ENCODE measurements around the gene SAMD10. TPM values are rescaled to one million over a fixed set of nuclear protein-coding genes. Genes with fewer than 3 reads are reported as not detected.

SAMD10 gene
- 3.1 TPM for total RNA-seq (ENCODE audit: unreplicated experiment)
- long read RNA-seq = 0 reads

DNA sequence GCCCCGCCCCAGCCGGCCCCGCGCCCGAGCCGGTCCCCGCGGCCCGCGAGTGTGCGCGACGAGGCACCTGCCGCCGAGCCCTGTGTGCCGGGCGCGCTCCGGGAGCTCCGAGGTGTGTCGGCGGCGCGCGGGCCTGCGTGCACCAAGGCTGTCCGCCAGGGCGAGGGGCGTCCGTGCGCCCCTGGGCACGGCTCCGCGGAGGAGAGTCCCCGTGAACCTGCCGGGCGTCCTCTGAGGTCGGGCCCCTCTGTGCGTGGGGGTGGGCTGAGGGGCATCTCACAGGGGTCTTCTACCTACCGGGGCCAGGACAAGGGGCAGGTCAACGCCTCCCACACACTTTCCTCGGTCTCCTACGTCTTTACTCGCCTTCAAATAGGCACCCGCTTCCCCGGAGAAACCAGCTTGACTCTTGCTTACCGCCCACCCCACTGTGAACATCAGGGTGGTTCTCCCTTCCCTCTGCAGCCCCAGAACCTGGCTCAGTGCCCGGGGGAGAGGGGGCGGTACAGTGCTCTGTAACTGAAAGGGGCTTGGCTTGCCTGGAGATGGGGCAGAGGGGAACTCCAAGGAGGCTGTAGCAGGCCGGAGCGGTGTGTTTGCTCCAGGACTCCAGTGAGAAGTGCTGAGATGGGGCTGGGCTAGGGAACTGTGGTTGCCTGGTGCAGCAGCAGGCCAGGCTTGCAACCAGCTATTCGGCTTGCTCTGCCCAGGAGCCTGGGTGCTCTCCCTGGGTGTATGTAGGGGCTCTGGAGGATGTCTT lies at the start of gene SAMD10:
SAMD10 (minus strand) TSS at position 86 of the 760 bp plus-strand sequence. CDS start 175 bp downstream, outside the sequence.
- TF ChIP-seq, protein P1, sequence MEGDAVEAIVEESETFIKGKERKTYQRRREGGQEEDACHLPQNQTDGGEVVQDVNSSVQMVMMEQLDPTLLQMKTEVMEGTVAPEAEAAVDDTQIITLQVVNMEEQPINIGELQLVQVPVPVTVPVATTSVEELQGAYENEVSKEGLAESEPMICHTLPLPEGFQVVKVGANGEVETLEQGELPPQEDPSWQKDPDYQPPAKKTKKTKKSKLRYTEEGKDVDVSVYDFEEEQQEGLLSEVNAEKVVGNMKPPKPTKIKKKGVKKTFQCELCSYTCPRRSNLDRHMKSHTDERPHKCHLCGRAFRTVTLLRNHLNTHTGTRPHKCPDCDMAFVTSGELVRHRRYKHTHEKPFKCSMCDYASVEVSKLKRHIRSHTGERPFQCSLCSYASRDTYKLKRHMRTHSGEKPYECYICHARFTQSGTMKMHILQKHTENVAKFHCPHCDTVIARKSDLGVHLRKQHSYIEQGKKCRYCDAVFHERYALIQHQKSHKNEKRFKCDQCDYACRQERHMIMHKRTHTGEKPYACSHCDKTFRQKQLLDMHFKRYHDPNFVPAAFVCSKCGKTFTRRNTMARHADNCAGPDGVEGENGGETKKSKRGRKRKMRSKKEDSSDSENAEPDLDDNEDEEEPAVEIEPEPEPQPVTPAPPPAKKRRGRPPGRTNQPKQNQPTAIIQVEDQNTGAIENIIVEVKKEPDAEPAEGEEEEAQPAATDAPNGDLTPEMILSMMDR (IDR thresholded peaks at IDR 0.05; ENCODE audit: partially characterized antibody, unreplicated experiment) = peak; percentile 12

DNA sequence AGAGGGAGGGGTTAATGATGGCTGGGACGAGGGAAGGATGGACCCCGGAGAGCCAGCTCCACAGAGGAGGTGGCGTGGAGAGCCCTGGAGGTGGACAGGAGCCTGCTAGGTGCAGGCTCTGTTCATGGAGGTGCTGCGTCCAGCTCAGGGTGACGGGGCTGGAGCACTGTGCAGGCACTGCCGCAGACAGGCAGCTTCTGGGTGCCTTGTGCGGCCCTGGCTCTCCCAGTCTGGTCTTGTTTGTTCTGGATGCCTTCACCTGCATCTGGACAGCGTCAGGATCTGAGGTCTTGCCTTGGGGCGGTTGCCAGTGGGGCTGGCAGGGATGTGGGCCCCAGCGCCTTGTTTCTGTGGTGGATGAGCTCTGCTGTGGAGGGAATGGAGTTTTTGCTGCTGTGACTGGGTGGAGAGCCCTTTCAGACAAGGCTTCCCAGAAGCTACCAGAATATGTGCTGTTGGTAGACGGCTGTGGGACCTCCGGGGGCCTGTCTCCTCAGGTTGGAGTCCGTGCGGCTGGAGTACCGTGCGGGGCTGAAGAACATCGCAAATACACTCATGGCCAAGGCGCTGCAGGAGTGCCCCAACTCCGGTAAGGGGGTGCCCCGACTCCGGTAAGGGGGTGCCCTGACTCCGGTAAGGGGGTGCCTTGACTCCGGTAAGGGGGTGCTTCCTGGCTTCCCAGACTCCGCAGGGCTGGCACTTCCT lies 48.7 kb upstream of the SAMD10 start:
- no peaks in the 10 kb centered on the region for H3K27me3 Mint-ChIP-seq (ENCODE audit: unreplicated experiment)
- H3K27ac Mint-ChIP-seq (ENCODE audit: unreplicated experiment) = no peak overlapping the region
- H3K36me3 Mint-ChIP-seq (ENCODE audit: unreplicated experiment) = no peaks in the 10 kb centered on the region
- no peak overlapping the region for H3K4me3 Mint-ChIP-seq (ENCODE audit: unreplicated experiment)
- peaks cover 2% of the 10 kb centered on the region for H3K4me1 Mint-ChIP-seq (ENCODE audit: low read depth, unreplicated experiment)
- TF ChIP-seq, protein P1 (IDR thresholded peaks at IDR 0.05; ENCODE audit: partially characterized antibody, unreplicated experiment) = no peak
- no peaks in the 10 kb centered on the region for H3K9me3 Mint-ChIP-seq (ENCODE audit: unreplicated experiment)
- no peak for DNase-seq

More for the DNA sequence above, at the start of gene SAMD10:
- H3K27me3 Mint-ChIP-seq (ENCODE audit: unreplicated experiment) = peaks cover 14% of the 10 kb centered on the region
- H3K9me3 Mint-ChIP-seq (ENCODE audit: unreplicated experiment) = peaks cover 7% of the 10 kb centered on the region
- H3K4me3 Mint-ChIP-seq (ENCODE audit: unreplicated experiment) = peak within 1 kb of the TSS; percentile 94
- DNase-seq = peak; percentile 62
- H3K36me3 Mint-ChIP-seq (ENCODE audit: unreplicated experiment) = no peaks in the 10 kb centered on the region
- H3K27ac Mint-ChIP-seq (ENCODE audit: unreplicated experiment) = no peak within 1 kb of the TSS
- H3K4me1 Mint-ChIP-seq (ENCODE audit: low read depth, unreplicated experiment) = peaks cover 8% of the 10 kb centered on the region

DNA sequence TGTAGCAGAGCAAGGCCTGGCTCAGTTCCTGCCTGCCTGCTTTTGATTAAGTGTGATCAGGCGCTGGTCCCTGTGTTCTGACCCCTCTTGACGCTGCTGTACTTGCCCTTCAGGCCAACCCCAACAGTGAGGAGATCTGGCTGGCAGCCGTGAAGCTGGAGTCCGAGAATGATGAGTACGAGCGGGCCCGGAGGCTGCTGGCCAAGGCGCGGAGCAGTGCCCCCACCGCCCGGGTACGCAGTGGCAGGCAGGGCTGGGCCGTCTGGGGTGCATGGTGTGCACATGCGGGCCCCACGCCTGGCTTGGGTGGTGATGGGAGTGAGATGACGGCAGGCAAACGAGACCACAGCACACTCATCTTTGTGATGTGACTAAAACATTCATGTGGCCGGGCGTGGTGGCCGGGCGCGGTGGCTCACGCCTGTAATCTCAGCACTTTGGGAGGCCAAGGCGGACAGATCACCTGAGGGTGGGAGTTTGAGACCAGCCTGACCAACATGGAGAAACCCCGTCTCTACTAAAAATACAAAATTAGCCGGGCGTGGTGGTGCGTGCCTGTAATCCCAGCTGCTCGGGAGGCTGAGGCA lies 46.5 kb upstream of the SAMD10 start:
- TF ChIP-seq, protein P1 (IDR thresholded peaks at IDR 0.05; ENCODE audit: partially characterized antibody, unreplicated experiment) = no peak
- H3K9me3 Mint-ChIP-seq (ENCODE audit: unreplicated experiment) = no peaks in the 10 kb centered on the region
- H3K27me3 Mint-ChIP-seq (ENCODE audit: unreplicated experiment) = peaks cover 6% of the 10 kb centered on the region
- H3K27ac Mint-ChIP-seq (ENCODE audit: unreplicated experiment) = no peak overlapping the region
- H3K4me3 Mint-ChIP-seq (ENCODE audit: unreplicated experiment) = no peak overlapping the region
- no peaks in the 10 kb centered on the region for H3K4me1 Mint-ChIP-seq (ENCODE audit: low read depth, unreplicated experiment)
- DNase-seq = no peak
- no peaks in the 10 kb centered on the region for H3K36me3 Mint-ChIP-seq (ENCODE audit: unreplicated experiment)

DNA sequence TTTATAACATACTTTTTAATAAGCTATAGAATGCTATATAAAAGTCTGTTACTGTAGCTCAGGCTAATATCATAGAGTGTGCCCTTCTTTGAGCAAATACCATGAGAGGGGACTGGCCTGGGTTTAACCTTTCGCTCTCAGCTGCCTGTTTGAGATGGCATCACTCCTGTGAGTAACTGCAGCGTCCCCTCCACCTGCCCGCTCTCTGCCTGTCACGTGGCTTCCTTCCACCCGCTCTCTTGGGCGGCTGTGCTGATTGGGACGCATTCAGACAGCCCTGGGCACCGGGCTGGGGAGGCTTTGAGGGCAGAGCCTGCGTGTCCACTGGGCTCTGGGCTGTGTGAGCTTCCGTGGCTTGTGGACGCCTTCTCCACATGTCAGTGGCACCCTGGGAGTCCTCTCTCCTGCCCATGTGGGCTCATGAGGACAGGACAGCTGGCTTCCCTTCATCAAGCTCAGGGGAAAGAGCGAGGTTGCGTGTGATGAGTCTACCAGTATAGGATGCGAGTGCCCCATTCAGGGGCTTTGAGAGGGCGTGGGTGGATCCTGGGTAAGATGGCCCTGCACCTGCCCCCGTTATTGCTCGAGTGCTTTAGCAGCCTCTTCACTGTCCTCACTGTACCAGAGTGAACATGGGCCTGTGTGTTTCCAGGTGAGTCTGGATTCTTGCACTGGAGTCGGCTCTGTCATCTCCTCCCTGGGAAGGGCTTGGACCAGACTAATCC lies 45.8 kb upstream of the SAMD10 start:
- H3K4me1 Mint-ChIP-seq (ENCODE audit: low read depth, unreplicated experiment) = no peaks in the 10 kb centered on the region
- no peaks in the 10 kb centered on the region for H3K9me3 Mint-ChIP-seq (ENCODE audit: unreplicated experiment)
- TF ChIP-seq, protein P1 (IDR thresholded peaks at IDR 0.05; ENCODE audit: partially characterized antibody, unreplicated experiment) = no peak
- no peak for DNase-seq
- H3K27ac Mint-ChIP-seq (ENCODE audit: unreplicated experiment) = no peak overlapping the region
- H3K4me3 Mint-ChIP-seq (ENCODE audit: unreplicated experiment) = no peak overlapping the region
- no peaks in the 10 kb centered on the region for H3K36me3 Mint-ChIP-seq (ENCODE audit: unreplicated experiment)
- peaks cover 6% of the 10 kb centered on the region for H3K27me3 Mint-ChIP-seq (ENCODE audit: unreplicated experiment)
